Cardiac fibroblast (primary cell): ENCODE measurements around the gene DDAH1.

Experiments used
- DNase-seq, 2 donors: peaks; one replicate each; pipeline versions ENCODE4 v3.0.0 to v3.0.0-alpha.2; 2010; ENCODE audit warnings: low read depth in 2 of 2
- H3K4me3 ChIP-seq, 2 donors: replicated peaks in 1 of 2; 1 replicate in 1 of 2; 2 replicates in 1 of 2; pipeline ENCODE4 v1.5.1; 2011; ENCODE audit warnings: low read depth in 2 of 2, low read length in 2 of 2, mild to moderate bottlenecking in 2 of 2, moderate library complexity in 1 of 2
- CTCF ChIP-seq: IDR thresholded peaks from one replicate; pipeline ENCODE4 v1.5.1; 2011; ENCODE audit warnings: low read depth, mild to moderate bottlenecking, low read length, inconsistent platforms

Gene DDAH1

DNA sequence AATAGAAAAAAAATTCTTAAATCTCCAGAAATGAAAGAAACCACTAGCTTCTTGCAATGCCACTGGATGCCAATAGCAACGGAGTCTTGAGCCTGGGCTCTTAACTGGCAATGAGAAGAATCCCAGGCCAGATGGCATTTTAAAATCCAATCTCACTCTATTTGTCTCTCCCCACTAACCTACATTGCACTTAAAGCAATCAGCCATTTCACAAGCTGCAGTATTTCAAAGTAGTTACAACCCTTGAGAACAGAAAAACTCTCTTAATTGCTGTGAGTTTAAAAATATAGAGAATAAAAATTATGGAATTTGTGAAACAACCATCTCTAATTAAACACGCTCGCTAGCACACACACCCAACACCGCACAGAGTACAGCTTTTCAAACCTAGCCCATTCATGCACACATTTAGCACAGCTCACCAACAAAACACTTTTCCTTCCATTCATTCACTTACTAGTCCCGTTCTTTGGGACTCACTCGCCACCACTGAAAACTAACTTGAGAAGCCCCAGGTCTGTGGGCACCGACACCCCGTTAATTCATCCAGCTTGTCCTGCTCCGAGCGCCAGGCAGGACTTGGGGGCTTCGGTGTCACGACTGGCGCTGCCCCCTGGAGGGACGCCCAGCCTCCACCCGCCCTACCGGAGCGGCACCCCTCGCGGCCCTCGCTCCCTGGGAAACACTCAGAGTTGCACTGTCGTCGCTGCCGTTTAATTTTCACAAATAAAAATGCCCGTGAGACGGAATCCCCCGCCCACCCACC, 1.0 kb downstream of the DDAH1 start:
- TF ChIP-seq CTCF, result no peak
- DNase-seq, result peak; percentile 42 to 52
- peak overlapping the region; percentile 80 to 82 for H3K4me3 ChIP-seq

DNA sequence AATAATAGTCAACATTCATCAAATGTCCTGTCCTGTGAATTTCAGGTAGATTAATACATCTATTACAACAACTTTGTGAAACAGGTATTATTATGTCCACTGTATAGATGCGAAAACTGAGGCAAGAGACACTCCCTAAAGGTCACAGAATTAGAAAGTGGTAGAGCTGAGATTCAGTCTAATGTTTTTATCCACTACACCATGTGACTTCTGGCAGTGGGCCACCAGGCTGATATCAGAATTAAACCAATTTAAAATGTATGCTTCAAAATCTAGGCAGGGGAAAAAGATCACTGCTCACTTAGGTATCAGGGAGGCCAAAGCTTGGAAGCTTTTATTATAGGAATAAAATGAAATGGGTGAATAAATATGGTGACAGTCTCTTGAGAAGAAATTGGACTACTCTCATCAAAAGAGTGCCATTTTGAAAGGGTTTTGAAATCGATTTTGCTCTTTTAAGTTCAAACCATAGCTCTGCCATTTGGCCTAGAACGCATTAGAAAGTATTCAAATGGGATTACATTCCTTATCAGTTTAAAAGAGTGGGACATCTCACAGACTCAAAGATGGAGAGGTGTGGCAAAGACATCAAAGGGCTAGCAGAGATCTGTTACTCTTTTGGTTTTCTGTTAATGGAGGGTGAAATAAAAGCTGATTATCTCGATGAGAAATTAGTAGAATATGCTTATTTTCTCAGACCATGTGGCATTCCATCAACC, 1.9 kb downstream of the DDAH1 start:
- TF ChIP-seq CTCF, result no peak
- no peak for DNase-seq
- peak overlapping the region; percentile 80 to 82 for H3K4me3 ChIP-seq

GRCh38 chr1:85461216-85461918, 3.6 kb downstream of the DDAH1 start:
- DNase-seq, result no peak
- no peak overlapping the region for H3K4me3 ChIP-seq
- TF ChIP-seq CTCF, result no peak

DNA sequence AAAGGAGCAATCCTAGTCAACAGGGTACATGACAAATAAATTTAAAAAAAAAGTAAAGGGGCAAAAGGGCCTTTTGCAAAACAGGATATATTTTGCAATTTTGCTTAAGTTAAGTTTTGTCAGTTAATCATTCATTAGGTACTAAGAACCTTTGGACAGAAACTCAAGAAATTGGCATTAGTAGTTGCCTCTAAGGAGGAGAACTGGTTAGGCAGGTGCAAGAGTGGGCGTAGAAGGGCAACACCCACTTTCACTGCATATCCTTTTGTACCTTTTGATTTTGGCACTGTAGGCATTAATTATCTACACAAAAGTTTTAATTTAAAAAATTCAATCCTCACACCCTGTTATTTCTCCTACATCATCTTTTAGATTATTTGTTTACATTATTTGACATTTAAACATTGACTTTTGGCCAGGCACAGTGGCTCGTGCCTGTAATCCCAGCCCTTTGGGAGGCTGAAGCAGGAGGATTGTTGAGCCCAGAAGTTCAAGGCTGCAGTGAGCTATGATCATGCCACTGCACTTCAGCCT, 4.3 kb downstream of the DDAH1 start:
- DNase-seq, result no peak
- H3K4me3 ChIP-seq, result no peak overlapping the region
- TF ChIP-seq CTCF, result no peak

DNA sequence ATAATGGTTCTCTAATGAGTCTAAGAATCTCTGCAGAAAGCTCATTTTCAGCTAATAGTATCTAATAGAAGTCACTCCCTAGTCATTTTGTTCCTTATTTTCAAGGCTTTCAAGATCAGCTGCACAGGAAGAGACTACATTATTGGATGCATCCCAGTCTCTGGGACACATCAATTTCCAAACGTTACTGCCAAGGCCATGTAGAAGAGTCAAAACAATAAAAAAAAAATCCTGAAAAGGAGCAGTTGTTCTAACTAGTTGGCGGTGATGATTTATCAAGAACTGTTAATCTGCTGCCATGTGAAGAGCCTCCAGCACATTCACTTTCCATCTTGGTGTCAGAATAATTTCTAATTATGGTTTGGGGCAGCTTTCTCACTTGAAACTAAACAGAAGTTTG, 5.7 kb downstream of the DDAH1 start:
- no peak overlapping the region for H3K4me3 ChIP-seq
- TF ChIP-seq CTCF, result no peak
- no peak for DNase-seq

- no peak for DNase-seq
- H3K4me3 ChIP-seq, result no peak overlapping the region
- no peak for TF ChIP-seq CTCF
These were observed 10.7 kb downstream of the DDAH1 start for GRCh38 chr1:85454214-85454613.
